Keratinocyte (primary cell): ENCODE results near the gene NPPA. TPM values are rescaled to one million over a fixed set of nuclear protein-coding genes. Genes with fewer than 3 reads are reported as not detected.
"Not testable (repeated sequence)": the region's sequence is repeated elsewhere in the genome, so short reads cannot be mapped to it uniquely, and the experiment has no call there.

ENCODE experiments used
- DNase-seq: peaks from one replicate; pipeline ENCODE4 v3.0.0-alpha.2; 2011; ENCODE audit warnings: low read depth, missing footprints, low spot score
- FAIRE-seq: peaks from 2 replicates; lab custom pipeline; 2011; peaks lifted over from hg19 to GRCh38; lab: Jason Lieb, UNC
- H2AFZ ChIP-seq: 2 replicates; pipeline ENCODE4 v1.6.0; 2012; ENCODE audit warnings: low read length, control low read depth, inconsistent platforms; ENCODE audit not compliant: control insufficient read depth
- H3K27ac ChIP-seq: 2 replicates; pipeline ENCODE4 v1.5.1; 2011; ENCODE audit warnings: low read length; ENCODE audit not compliant: control insufficient read depth, insufficient read depth
- H3K27me3 ChIP-seq: 3 replicates; pipeline ENCODE4 v1.6.0; 2011; ENCODE audit warnings: low read length; ENCODE audit not compliant: control insufficient read depth, insufficient read depth; ENCODE audit errors: extremely low read depth
- H3K36me3 ChIP-seq, 2 experiments: 2 replicates in 1 of 2; 3 replicates in 1 of 2; pipeline ENCODE4 v1.5.1; 2011; ENCODE audit warnings: low read length in 2 of 2, mild to moderate bottlenecking in 1 of 2; ENCODE audit not compliant: control insufficient read depth in 2 of 2, insufficient read depth in 2 of 2; ENCODE audit errors: extremely low read depth in 1 of 2
- H3K4me1 ChIP-seq: 3 replicates; pipeline ENCODE4 v1.5.1; 2011; ENCODE audit warnings: low read length; ENCODE audit not compliant: control insufficient read depth, insufficient read depth; ENCODE audit errors: extremely low read depth
- H3K4me2 ChIP-seq: 3 replicates; pipeline ENCODE4 v1.6.0; 2011; ENCODE audit warnings: low read depth, low read length; ENCODE audit not compliant: control insufficient read depth, insufficient read depth; ENCODE audit errors: extremely low read depth
- H3K4me3 ChIP-seq, 3 experiments: fragments of 200-600 bp in 1 of 3; sonication (generic) in 1 of 3; 2 replicates in 2 of 3; 3 replicates in 1 of 3; pipeline ENCODE4 v1.5.1; 2011 to 2016; ENCODE audit warnings: low read length in 3 of 3, mild to moderate bottlenecking in 3 of 3, control low read depth in 2 of 3, inconsistent platforms in 1 of 3, low read depth in 1 of 3, mixed read lengths in 1 of 3, mixed run types in 1 of 3, moderate library complexity in 1 of 3; ENCODE audit not compliant: control insufficient read depth in 2 of 3, insufficient read depth in 2 of 3; ENCODE audit errors: extremely low read depth in 1 of 3
- H3K79me2 ChIP-seq: 2 replicates; pipeline ENCODE4 v1.6.0; 2012; ENCODE audit warnings: low read length; ENCODE audit not compliant: control insufficient read depth, insufficient read depth
- H3K9ac ChIP-seq: 3 replicates; pipeline ENCODE4 v1.6.0; 2011; ENCODE audit warnings: low read length; ENCODE audit not compliant: control insufficient read depth, insufficient read depth; ENCODE audit errors: extremely low read depth
- H3K9me1 ChIP-seq: 3 replicates; pipeline ENCODE4 v1.6.0; 2011; ENCODE audit warnings: low read length; ENCODE audit not compliant: control insufficient read depth, insufficient read depth; ENCODE audit errors: extremely low read depth
- H3K9me3 ChIP-seq: 2 replicates; pipeline ENCODE4 v1.5.1; 2012; ENCODE audit warnings: low read depth, low read length; ENCODE audit not compliant: control insufficient read depth
- H4K20me1 ChIP-seq: 3 replicates; pipeline ENCODE4 v1.6.0; 2011; ENCODE audit warnings: low read length; ENCODE audit not compliant: control insufficient read depth, insufficient read depth; ENCODE audit errors: extremely low read depth
- CTCF ChIP-seq, 3 experiments: IDR thresholded peaks in 1 of 3; conservative IDR thresholded peaks in 1 of 3; optimal IDR thresholded peaks in 1 of 3; 2 replicates in 2 of 3; 3 replicates in 1 of 3; pipeline versions ENCODE3 to v1.5.1; 2011; ENCODE audit warnings: low read length in 3 of 3, mild to moderate bottlenecking in 3 of 3, moderate library complexity in 2 of 3, control low read depth in 1 of 3, inconsistent platforms in 1 of 3; ENCODE audit not compliant: insufficient read depth in 2 of 3; ENCODE audit errors: extremely low read depth in 1 of 3
- EZH2 ChIP-seq: IDR thresholded peaks from one replicate; pipeline ENCODE4 v1.6.1; 2012; ENCODE audit warnings: inconsistent platforms, mild to moderate bottlenecking, low read length, moderate library complexity
- dilution Hi-C: fragments of 300-500 bp; cut with MboI; formaldehyde crosslinking; loops from one replicate; pipeline ENCODE4 v1.7.0; 2020; ENCODE audit warnings: low sequenced_read_pairs; ENCODE audit not compliant: extremely low pct_ligation_motif_present
- polyA plus RNA-seq, 5 experiments: library from polyadenylated mRNA; depleted of rRNA in 3 of 5; stranded (reverse) in 3 of 5; stranded (forward) in 1 of 5; unstranded in 1 of 5; fragments of >200 nt; gene quantifications; 1 replicate in 1 of 5; 2 replicates in 3 of 5; 3 replicates in 1 of 5; pipeline versions ENCODE4 v1.2.1 to v1.2.3, GENCODE V29; 2011 to 2012; ENCODE audit warnings: missing spikeins in 2 of 5, low read depth in 1 of 5, low replicate concordance in 1 of 5

The NPPA gene
- polyA plus RNA-seq, 1 donor (not counting 4 experiments of a cell fraction or from before 2014, with no cell fraction given): not detected

DNA sequence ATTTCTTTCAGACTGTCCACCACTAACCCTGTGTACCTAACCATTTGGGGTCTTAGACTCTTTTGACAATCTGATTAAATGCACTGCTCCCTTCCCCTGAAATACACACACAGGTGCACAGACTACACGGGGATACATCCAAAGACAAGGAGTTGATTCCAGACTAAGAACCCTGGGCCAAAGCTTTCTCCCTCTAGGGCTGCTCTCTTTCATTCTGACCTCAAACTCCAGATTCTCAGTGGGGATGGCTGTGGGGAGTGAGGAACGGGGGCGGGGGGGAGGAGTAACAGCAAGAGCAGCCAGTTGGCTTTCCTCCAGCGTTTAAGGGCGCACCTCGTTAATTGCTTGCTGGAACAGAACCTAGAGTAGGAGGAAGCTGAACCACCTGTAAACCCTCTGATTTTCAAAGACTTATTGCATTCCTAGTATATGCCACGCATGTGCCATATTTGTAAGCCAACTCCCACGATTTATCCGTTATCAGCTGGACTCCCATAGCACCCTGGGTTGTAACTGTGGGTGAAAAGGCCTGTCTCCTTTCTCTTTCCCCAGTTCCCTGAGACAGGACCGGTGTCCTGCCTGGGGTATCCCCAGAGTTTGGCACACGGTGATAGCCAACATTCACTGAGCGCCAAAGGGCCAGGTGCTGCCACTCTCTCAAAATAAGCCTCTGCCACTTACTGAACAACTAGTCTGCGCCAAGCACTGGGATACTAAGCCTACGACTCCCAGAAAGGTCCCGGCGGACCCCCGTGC, 42.7 kb downstream of the NPPA start:
- dilution Hi-C loops: no loop called here

GRCh38 chr1:11803924-11804665, 43.5 kb downstream of the NPPA start:
- H4K20me1 ChIP-seq, FAIRE-seq, H3K9me1 ChIP-seq, H3K27me3 ChIP-seq, dilution Hi-C loops, H3K9me3 ChIP-seq, H2AFZ ChIP-seq, DNase-seq: not testable (repeated sequence)
- Histone ChIP-seq H3K27ac (peak overlapping the region; percentile 94), H3K4me1 (peaks cover 49% of the 10 kb centered on the region), H3K4me3 (peak overlapping the region in 2 of 3 experiments; percentile 84 to 98), H3K79me2 (peaks cover 27% of the 10 kb centered on the region), H3K36me3 (peaks cover 14% of the 10 kb centered on the region in 2 experiments), H3K9ac (peak overlapping the region; percentile 26), H3K4me2 (peak overlapping the region; percentile 100)

More for the DNA sequence above, 42.7 kb downstream of the NPPA start:
- peaks cover 12 to 16% of the 10 kb centered on the region in 2 experiments for H3K36me3 ChIP-seq
- peak overlapping the region; percentile 65 to 98 (median 84) for H3K4me3 ChIP-seq
- peak overlapping the region; percentile 100 for H3K4me2 ChIP-seq
- TF ChIP-seq EZH2: no peak
- no peak for TF ChIP-seq CTCF (optimal IDR thresholded peaks at IDR 0.05 in 1 of 3, IDR thresholded peaks at IDR 0.05 in 1 of 3, conservative IDR thresholded peaks at IDR 0.05 in 1 of 3; ENCODE audit: extremely low read depth in 1 of 3, insufficient read depth in 2 of 3, low read length in 3 of 3)
- no peaks in the 10 kb centered on the region for H3K27me3 ChIP-seq
- peak; percentile 66 for DNase-seq
- H3K9me3 ChIP-seq: no peaks in the 10 kb centered on the region
- H3K9ac ChIP-seq: peak overlapping the region; percentile 97
- peaks cover 33% of the 10 kb centered on the region for H3K79me2 ChIP-seq
- H3K27ac ChIP-seq: peak overlapping the region; percentile 94
- no peaks in the 10 kb centered on the region for H3K9me1 ChIP-seq
- H3K4me1 ChIP-seq: peaks cover 49% of the 10 kb centered on the region
- no peaks in the 10 kb centered on the region for H4K20me1 ChIP-seq
- peak; percentile 63 for FAIRE-seq
- peak overlapping the region; percentile 66 for H2AFZ ChIP-seq
